Lung (tissue), 12 donors: Measurements from ENCODE around the gene KRT73. TPM values are rescaled to one million over a fixed set of nuclear protein-coding genes. Genes with fewer than 3 reads are reported as not detected.

Source experiments
- ATAC-seq: fragments of 200-7000 bp; cut with Tn5 transposase; one replicate; pipeline ENCODE4 v1.9.1; 2020; ENCODE audit warnings: moderate number of reproducible peaks; ENCODE audit not compliant: insufficient read depth, low FRiP score
- DNase-seq, 3 donors: peaks; one replicate each; pipeline ENCODE4 v3.0.0-alpha.2; 2013 to 2017
- H3K27ac ChIP-seq, 2 donors: one replicate each; pipeline ENCODE4 v1.5.1; 2013; ENCODE audit warnings: mild to moderate bottlenecking in 2 of 2, moderate library complexity in 2 of 2, control low read depth in 1 of 2, inconsistent platforms in 1 of 2, low read depth in 1 of 2, low read length in 1 of 2
- H3K27me3 ChIP-seq, 3 donors: one replicate each; pipeline ENCODE4 v1.5.1; 2013; ENCODE audit warnings: low read length in 2 of 3; ENCODE audit not compliant: control insufficient read depth in 3 of 3, insufficient read depth in 3 of 3
- H3K36me3 ChIP-seq, 4 donors: one replicate each; pipeline ENCODE4 v1.5.1; 2013; ENCODE audit warnings: low read length in 4 of 4, mild to moderate bottlenecking in 1 of 4, moderate library complexity in 1 of 4; ENCODE audit not compliant: control insufficient read depth in 4 of 4, insufficient read depth in 4 of 4
- H3K4me1 ChIP-seq, 5 donors: one replicate each; pipeline ENCODE4 v1.5.1; 2013; ENCODE audit warnings: low read length in 5 of 5, mild to moderate bottlenecking in 2 of 5, moderate library complexity in 1 of 5; ENCODE audit not compliant: control insufficient read depth in 5 of 5, insufficient read depth in 5 of 5
- H3K4me3 ChIP-seq: one replicate; pipeline ENCODE4 v1.5.1; 2013; ENCODE audit warnings: mild to moderate bottlenecking, control low read depth, moderate library complexity
- H3K9ac ChIP-seq, 2 donors: one replicate each; pipeline ENCODE4 v1.5.1; 2013; ENCODE audit warnings: low read length in 2 of 2, control low read depth in 1 of 2; ENCODE audit not compliant: insufficient read depth in 1 of 2
- H3K9me3 ChIP-seq, 4 donors: one replicate each; pipeline ENCODE4 v1.5.1; 2013; ENCODE audit warnings: low read length in 3 of 4, mild to moderate bottlenecking in 1 of 4, moderate library complexity in 1 of 4; ENCODE audit not compliant: control insufficient read depth in 4 of 4, insufficient read depth in 3 of 4
- WGBS, 2 donors: extraction: QIAGEN DNeasy Blood & Tissue Kit; methylation state at CpG; one replicate each; pipeline ENCODE4 v1.1.7; 2013; 5-methylcytosine and 5-hydroxymethylcytosine counted together
- polyA plus RNA-seq, 2 donors: library from polyadenylated mRNA; stranded (reverse); fragments of 200-250 nt; gene quantifications; one replicate each; pipeline ENCODE4 v1.2.1, GENCODE V29; 2013
- total RNA-seq, 2 donors: library from RNA; depleted of rRNA in 1 of 2; stranded (reverse); fragments of >200 nt in 1 of 2; gene quantifications; one replicate each; pipeline ENCODE4 v1.2.1, GENCODE V29; 2014 to 2021
- TF ChIP-seq, protein P1 (sequence below): IDR thresholded peaks from 2 replicates; pipeline ENCODE4 v1.5.1; 2012; ENCODE audit warnings: mild to moderate bottlenecking; ENCODE audit errors: control extremely low read depth, extremely low read depth
- donor health status: control.
- donor health status: control.
- donor health status: Bipolar disorder and iron deficiency.
- donor health status: healthy.
- donor health status: DM: yes; HTN: yes; CAD: no.

KRT73 gene
- total and polyA plus RNA-seq, 4 donors: 0.07 TPM; not detected in 3

DNA sequence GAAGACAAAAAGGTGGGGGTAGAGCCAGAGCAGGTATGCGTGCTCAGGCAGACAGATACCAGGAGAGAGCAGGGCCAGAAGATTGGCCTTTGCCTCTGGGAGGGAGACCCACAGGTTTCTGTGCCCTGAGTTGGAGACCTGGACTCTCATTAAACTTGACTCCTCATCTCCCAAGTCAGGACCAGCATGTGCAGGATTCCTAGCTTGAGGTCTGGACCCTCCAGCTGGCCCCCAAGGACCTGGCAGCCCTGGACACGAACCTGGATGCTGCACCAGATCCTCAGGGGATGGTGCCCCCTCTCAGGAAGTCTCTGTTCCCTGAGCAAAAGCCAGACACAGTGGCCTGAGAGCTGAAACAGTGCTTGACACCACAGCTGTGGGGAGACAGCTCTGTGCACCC is 10.5 kb upstream of the KRT73 start:
- Histone ChIP-seq H3K4me1 (no peaks in the 10 kb centered on the region), H3K36me3 (no peaks in the 10 kb centered on the region), H3K27me3 (peaks cover 0 to 3% (median 2%) of the 10 kb centered on the region in 3 donors), H3K4me3 (no peak overlapping the region), H3K9ac (no peak overlapping the region), H3K9me3 (no peaks in the 10 kb centered on the region), H3K27ac (no peak overlapping the region)
- no peak for ATAC-seq
- WGBS, 2 donors: 80 to 87% methylated on average over 2 of the region's 2 CpGs
- DNase-seq: no peak
- TF ChIP-seq, protein P1, sequence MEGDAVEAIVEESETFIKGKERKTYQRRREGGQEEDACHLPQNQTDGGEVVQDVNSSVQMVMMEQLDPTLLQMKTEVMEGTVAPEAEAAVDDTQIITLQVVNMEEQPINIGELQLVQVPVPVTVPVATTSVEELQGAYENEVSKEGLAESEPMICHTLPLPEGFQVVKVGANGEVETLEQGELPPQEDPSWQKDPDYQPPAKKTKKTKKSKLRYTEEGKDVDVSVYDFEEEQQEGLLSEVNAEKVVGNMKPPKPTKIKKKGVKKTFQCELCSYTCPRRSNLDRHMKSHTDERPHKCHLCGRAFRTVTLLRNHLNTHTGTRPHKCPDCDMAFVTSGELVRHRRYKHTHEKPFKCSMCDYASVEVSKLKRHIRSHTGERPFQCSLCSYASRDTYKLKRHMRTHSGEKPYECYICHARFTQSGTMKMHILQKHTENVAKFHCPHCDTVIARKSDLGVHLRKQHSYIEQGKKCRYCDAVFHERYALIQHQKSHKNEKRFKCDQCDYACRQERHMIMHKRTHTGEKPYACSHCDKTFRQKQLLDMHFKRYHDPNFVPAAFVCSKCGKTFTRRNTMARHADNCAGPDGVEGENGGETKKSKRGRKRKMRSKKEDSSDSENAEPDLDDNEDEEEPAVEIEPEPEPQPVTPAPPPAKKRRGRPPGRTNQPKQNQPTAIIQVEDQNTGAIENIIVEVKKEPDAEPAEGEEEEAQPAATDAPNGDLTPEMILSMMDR: no peak

- Histone ChIP-seq H3K4me1 (no peaks in the 10 kb centered on the region), H3K9ac (no peak overlapping the region), H3K27ac (no peak overlapping the region), H3K4me3 (no peak overlapping the region), H3K27me3 (peaks cover 0 to 3% (median 2%) of the 10 kb centered on the region in 3 donors), H3K36me3 (no peaks in the 10 kb centered on the region), H3K9me3 (no peaks in the 10 kb centered on the region)
- 85 to 96% methylated on average over 4 of the region's 4 CpGs for WGBS, 2 donors
- DNase-seq (peak in 1 of 3 donors; percentile 2), ATAC-seq (no peak)
- TF ChIP-seq, protein P1: no peak
Observed at GRCh38 chr12:52628111-52628507, 9.8 kb upstream of the KRT73 start.

GRCh38 chr12:52627395-52628110 is 9.2 kb upstream of the KRT73 start:
- no peak overlapping the region for H3K4me3 ChIP-seq
- no peak for ATAC-seq
- TF ChIP-seq, protein P1: no peak
- H3K4me1 ChIP-seq: no peaks in the 10 kb centered on the region
- H3K9me3 ChIP-seq: no peaks in the 10 kb centered on the region
- no peak overlapping the region for H3K27ac ChIP-seq
- DNase-seq: peak in 1 of 3 donors; percentile 5
- no peaks in the 10 kb centered on the region for H3K36me3 ChIP-seq
- 78 to 83% methylated on average over 2 of the region's 2 CpGs for WGBS, 2 donors
- peaks cover 0 to 2% (median under 1%) of the 10 kb centered on the region in 3 donors for H3K27me3 ChIP-seq
- H3K9ac ChIP-seq: no peak overlapping the region
